ENCODE data around the gene TTC1. TPM values are rescaled to one million over a fixed set of nuclear protein-coding genes. Genes with fewer than 3 reads are reported as not detected.

The TTC1 gene
- total RNA-seq, 4 donors from 2014 or later: 39.9 to 67.9 (median 56.3) TPM

- TF ChIP-seq CTCF (IDR thresholded peaks at IDR 0.05 in 4 of 5, conservative IDR thresholded peaks at IDR 0.05 in 1 of 5) (no peak), POLR2A (IDR thresholded peaks at IDR 0.05) (no peak)
- H3K4me3 ChIP-seq: no peak overlapping the region
- DNase-seq: no peak
- no peaks in the 10 kb centered on the region for H3K27me3 ChIP-seq
- H3K9me3 ChIP-seq: no peaks in the 10 kb centered on the region
- no peaks in the 10 kb centered on the region for H3K4me1 ChIP-seq
- H3K27ac ChIP-seq: no peak overlapping the region
- no peak for ATAC-seq
- in situ Hi-C loops (cut with MboI; ENCODE audit: low sequenced_read_pairs in 4 of 4): no loop called here
- intact Hi-C loops (cut with DNase I; ENCODE audit: low total_unique reads): no loop called here
- H3K36me3 ChIP-seq: peaks cover 0 to 26% of the 10 kb centered on the region in 2 donors
Observed at GRCh38 chr5:160042671-160043070, 33.7 kb downstream of the TTC1 start.

GRCh38 chr5:160044391-160044804, 35.5 kb downstream of the TTC1 start:
- Histone ChIP-seq H3K27me3 (no peaks in the 10 kb centered on the region), H3K4me1 (no peaks in the 10 kb centered on the region), H3K36me3 (peaks cover 0 to 20% of the 10 kb centered on the region in 2 donors), H3K27ac (no peak overlapping the region), H3K9me3 (no peaks in the 10 kb centered on the region), H3K4me3 (no peak overlapping the region)
- no peak for ATAC-seq
- in situ Hi-C loops (cut with MboI; ENCODE audit: low sequenced_read_pairs in 4 of 4) (no loop called here), intact Hi-C loops (cut with DNase I; ENCODE audit: low total_unique reads) (no loop called here)
- DNase-seq: no peak
- TF ChIP-seq POLR2A (IDR thresholded peaks at IDR 0.05) (no peak), CTCF (IDR thresholded peaks at IDR 0.05 in 4 of 5, conservative IDR thresholded peaks at IDR 0.05 in 1 of 5) (no peak)

GRCh38 chr5:160044967-160045366, 36.0 kb downstream of the TTC1 start:
- H3K27me3 ChIP-seq: no peaks in the 10 kb centered on the region
- in situ Hi-C loops (cut with MboI; ENCODE audit: low sequenced_read_pairs in 4 of 4): no loop called here
- TF ChIP-seq POLR2A (IDR thresholded peaks at IDR 0.05) (no peak), CTCF (IDR thresholded peaks at IDR 0.05 in 4 of 5, conservative IDR thresholded peaks at IDR 0.05 in 1 of 5) (no peak)
- no peak overlapping the region for H3K4me3 ChIP-seq
- ATAC-seq (no peak), DNase-seq (no peak)
- no peaks in the 10 kb centered on the region for H3K4me1 ChIP-seq
- H3K27ac ChIP-seq: no peak overlapping the region
- intact Hi-C loops (cut with DNase I; ENCODE audit: low total_unique reads): no loop called here
- H3K9me3 ChIP-seq: no peaks in the 10 kb centered on the region
- H3K36me3 ChIP-seq: peaks cover 0 to 21% of the 10 kb centered on the region in 2 donors

GRCh38 chr5:160047423-160047822, 38.5 kb downstream of the TTC1 start:
- H3K27ac ChIP-seq: peak overlapping the region in 1 of 4 donors; percentile 31
- no peak overlapping the region for H3K4me3 ChIP-seq
- H3K36me3 ChIP-seq: peaks cover 0 to 42% of the 10 kb centered on the region in 2 donors
- in situ Hi-C loops (cut with MboI; ENCODE audit: low sequenced_read_pairs in 4 of 4): no loop called here
- ATAC-seq (no peak), DNase-seq (no peak)
- no peak for TF ChIP-seq POLR2A (IDR thresholded peaks at IDR 0.05)
- no peak for TF ChIP-seq CTCF (IDR thresholded peaks at IDR 0.05 in 4 of 5, conservative IDR thresholded peaks at IDR 0.05 in 1 of 5)
- no peaks in the 10 kb centered on the region for H3K9me3 ChIP-seq
- intact Hi-C loops (cut with DNase I; ENCODE audit: low total_unique reads): no loop called here
- H3K4me1 ChIP-seq: no peaks in the 10 kb centered on the region
- no peaks in the 10 kb centered on the region for H3K27me3 ChIP-seq

- in situ Hi-C loops (cut with MboI; ENCODE audit: low sequenced_read_pairs in 4 of 4): no loop called here
- Histone ChIP-seq H3K4me1 (no peaks in the 10 kb centered on the region), H3K9me3 (no peaks in the 10 kb centered on the region), H3K27me3 (no peaks in the 10 kb centered on the region), H3K36me3 (peaks cover 0 to 45% of the 10 kb centered on the region in 2 donors), H3K4me3 (no peak overlapping the region), H3K27ac (no peak overlapping the region)
- intact Hi-C loops (cut with DNase I; ENCODE audit: low total_unique reads): no loop called here
- DNase-seq (peak in 1 of 2 donors; percentile 36), ATAC-seq (no peak)
- TF ChIP-seq POLR2A (IDR thresholded peaks at IDR 0.05): no peak
- no peak for TF ChIP-seq CTCF (IDR thresholded peaks at IDR 0.05 in 4 of 5, conservative IDR thresholded peaks at IDR 0.05 in 1 of 5)
Observed at GRCh38 chr5:160048131-160048530, 39.2 kb downstream of the TTC1 start.

Measured in gastrocnemius medialis (tissue), 4 donors.